ENCODE measurements around the gene RAPGEF2.

GRCh38 chr4:159153669-159154068 is 50.8 kb downstream of the RAPGEF2 start:
- no peak for TF ChIP-seq CTCF (IDR thresholded peaks at IDR 0.05)
- no peak for TF ChIP-seq POLR2A (IDR thresholded peaks at IDR 0.05)
